ENCODE results near the gene BCLAF1.

BCLAF1 gene

DNA sequence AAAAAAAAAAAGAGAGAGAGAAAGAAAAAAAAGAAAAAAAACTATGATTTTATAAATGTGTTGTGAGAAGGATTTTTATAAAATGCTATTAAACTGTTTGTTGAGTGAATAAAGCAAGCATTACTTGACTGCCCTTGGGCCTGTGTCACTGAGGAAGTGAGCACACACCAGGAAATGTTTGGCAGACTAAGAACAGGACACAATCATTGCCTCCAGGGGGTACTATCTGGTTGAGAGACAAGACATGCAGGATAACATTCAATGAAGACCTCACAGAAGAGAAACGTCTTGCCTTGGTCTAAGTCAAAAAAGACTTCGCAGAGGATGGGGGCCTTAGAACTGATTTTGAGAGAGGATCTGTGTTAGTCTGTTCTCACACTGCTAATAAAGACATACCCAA is 80.2 kb downstream of the BCLAF1 start:
- no peak for DNase-seq (ENCODE audit: low read depth in 2 of 3, low spot score in 2 of 3)

DNA sequence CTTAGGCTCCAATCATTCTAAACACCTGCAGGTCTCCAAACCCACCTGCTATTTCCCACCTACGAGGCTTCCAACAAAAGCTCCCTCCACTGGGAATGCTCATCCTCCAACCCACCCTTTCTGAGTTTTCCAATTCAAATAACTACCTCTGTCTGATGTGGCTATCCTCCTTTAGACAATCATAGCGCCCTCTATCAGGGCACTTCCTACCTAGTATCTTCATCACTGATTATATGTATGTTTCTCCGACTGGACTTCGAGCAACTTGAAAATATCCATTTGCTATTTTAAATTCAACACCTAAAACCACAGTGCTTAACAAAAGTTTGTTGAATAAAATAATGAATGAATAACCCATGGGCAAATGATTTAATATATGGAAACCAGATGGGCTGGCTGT is 80.9 kb downstream of the BCLAF1 start:
- no peak for DNase-seq (ENCODE audit: low read depth in 2 of 3, low spot score in 2 of 3)
